Measurements from ENCODE around the gene EEF2KMT.
"Not testable (repeated sequence)": the region's sequence is repeated elsewhere in the genome, so short reads cannot be mapped to it uniquely, and the experiment has no call there.

Gene EEF2KMT

GRCh38 chr16:5097470-5098220 is at the start of gene EEF2KMT:
TSS of gene EEF2KMT (minus strand) at chr16:5097795. CDS start at chr16:5097739, 56 bp downstream.
- peak; percentile 92 for DNase-seq

GRCh38 chr16:5144621-5144956 is 47.0 kb upstream of the EEF2KMT start:
- not testable (repeated sequence) for DNase-seq

- DNase-seq, result no peak
These were observed 46.4 kb upstream of the EEF2KMT start for GRCh38 chr16:5143761-5144620.

GRCh38 chr16:5140151-5140550 is 42.6 kb upstream of the EEF2KMT start:
- not testable (repeated sequence) for DNase-seq

- DNase-seq, result not testable (repeated sequence)
These were observed 37.3 kb upstream of the EEF2KMT start for GRCh38 chr16:5134739-5135452.

- not testable (repeated sequence) for DNase-seq
These were observed 35.5 kb upstream of the EEF2KMT start for GRCh38 chr16:5132915-5133600.

GRCh38 chr16:5131467-5132004 is 33.9 kb upstream of the EEF2KMT start:
- not testable (repeated sequence) for DNase-seq

GRCh38 chr16:5117300-5118087 is 19.9 kb upstream of the EEF2KMT start:
- peak; percentile 78 for DNase-seq

- not testable (repeated sequence) for DNase-seq
These were observed 19.2 kb upstream of the EEF2KMT start for GRCh38 chr16:5116780-5117295.

GRCh38 chr16:5110933-5111332 is 13.3 kb upstream of the EEF2KMT start:
- DNase-seq, result not testable (repeated sequence)

- no peak for DNase-seq
These were observed 11.0 kb upstream of the EEF2KMT start for GRCh38 chr16:5108505-5109158.

- DNase-seq, result not testable (repeated sequence)
These were observed 7.4 kb upstream of the EEF2KMT start for GRCh38 chr16:5105039-5105438.

GRCh38 chr16:5103296-5104032 is 5.9 kb upstream of the EEF2KMT start:
- not testable (repeated sequence) for DNase-seq

- DNase-seq, result not testable (repeated sequence)
These were observed 1.6 kb upstream of the EEF2KMT start for GRCh38 chr16:5099174-5099573.

GRCh38 chr16:5098221-5099159 is 895 bp upstream of the EEF2KMT start:
- not testable (repeated sequence) for DNase-seq

GRCh38 chr16:5097061-5097469 is 530 bp downstream of the EEF2KMT start:
- not testable (repeated sequence) for DNase-seq

- DNase-seq, result not testable (repeated sequence)
These were observed 1.0 kb downstream of the EEF2KMT start for GRCh38 chr16:5096437-5097060.
